SK-N-SH treated with all-trans-retinoic acid at 6 μM for 48 hours (cell line): Measurements from ENCODE around the gene CNTN1.

Experiments used
- ARNTL ChIP-seq: fragments of 450-650 bp; formaldehyde crosslinking; IDR thresholded peaks from 2 replicates; pipeline ENCODE4 v1.5.0; 2020; ENCODE audit warnings: low read depth, mild to moderate bottlenecking, moderate library complexity, borderline replicate concordance
- BACH2 ChIP-seq: fragments of 250-450 bp; sonication (Bioruptor Pico); IDR thresholded peaks from 2 replicates; pipeline ENCODE4 v1.9.0; 2021; ENCODE audit warnings: mild to moderate bottlenecking, borderline replicate concordance
- CREB5 ChIP-seq: fragments of 250-450 bp; sonication (Bioruptor Pico); IDR thresholded peaks from 2 replicates; pipeline ENCODE4 v1.5.1; 2020; ENCODE audit warnings: low read depth, mild to moderate bottlenecking, moderate library complexity
- CSRNP3 ChIP-seq: fragments of 250-450 bp; sonication (Bioruptor Pico); IDR thresholded peaks from 2 replicates; pipeline ENCODE4 v1.5.1; 2021; ENCODE audit warnings: mild to moderate bottlenecking, moderate library complexity
- PATZ1 ChIP-seq: fragments of 250-450 bp; sonication (Bioruptor Pico); IDR thresholded peaks from 2 replicates; pipeline ENCODE4 v1.8.0; 2020; ENCODE audit warnings: mild to moderate bottlenecking, moderate library complexity, borderline replicate concordance
- POU6F1 ChIP-seq: fragments of 250-450 bp; sonication (Bioruptor Pico); IDR thresholded peaks from 2 replicates; pipeline ENCODE4 v1.8.0; 2021; ENCODE audit warnings: low read depth, mild to moderate bottlenecking, moderate library complexity, borderline replicate concordance
- RARB ChIP-seq: fragments of 250-450 bp; sonication (Bioruptor Pico); IDR thresholded peaks from 2 replicates; pipeline ENCODE4 v1.8.0; 2021; ENCODE audit warnings: mild to moderate bottlenecking, moderate library complexity
- TCF4 ChIP-seq: fragments of 250-450 bp; sonication (Bioruptor Pico); IDR thresholded peaks from 2 replicates; pipeline ENCODE4 v1.8.0; 2021; ENCODE audit warnings: mild to moderate bottlenecking, moderate library complexity, borderline replicate concordance
- TSHZ2 ChIP-seq: fragments of 250-450 bp; sonication (Bioruptor Pico); IDR thresholded peaks from 2 replicates; pipeline ENCODE4 v1.5.0; 2020; ENCODE audit warnings: mild to moderate bottlenecking, moderate library complexity
- ZFP3 ChIP-seq: fragments of 250-450 bp; sonication (Bioruptor Pico); IDR thresholded peaks from 2 replicates; pipeline ENCODE4 v1.5.0; 2020; ENCODE audit warnings: mild to moderate bottlenecking, moderate library complexity
- ZFP30 ChIP-seq: fragments of 450-650 bp; formaldehyde crosslinking; IDR thresholded peaks from 2 replicates; pipeline ENCODE4 v1.5.0; 2022; ENCODE audit warnings: mild to moderate bottlenecking, moderate library complexity
- ZNF70 ChIP-seq: fragments of 450-650 bp; formaldehyde crosslinking; IDR thresholded peaks from 2 replicates; pipeline ENCODE4 v1.5.0; 2020; ENCODE audit warnings: mild to moderate bottlenecking, moderate library complexity

- TF ChIP-seq CREB5 (CRISPR knock-in tag), result no peak
- no peak for TF ChIP-seq ZNF70
- no peak for TF ChIP-seq RARB (CRISPR knock-in tag)
- TF ChIP-seq PATZ1, result no peak
- no peak for TF ChIP-seq TCF4 (CRISPR knock-in tag)
- TF ChIP-seq BACH2 (CRISPR knock-in tag), result no peak
- TF ChIP-seq ZFP3 (CRISPR knock-in tag), result no peak
- TF ChIP-seq CSRNP3 (CRISPR knock-in tag), result no peak
- TF ChIP-seq ZFP30, result no peak
- no peak for TF ChIP-seq ARNTL (CRISPR knock-in tag)
- no peak for TF ChIP-seq TSHZ2 (CRISPR knock-in tag)
- no peak for TF ChIP-seq POU6F1 (CRISPR knock-in tag)
Measured at GRCh38 chr12:40643506-40643905, 48.7 kb upstream of the CNTN1 start.
